ENCODE data around the gene TLCD1. TPM values are rescaled to one million over a fixed set of nuclear protein-coding genes. Genes with fewer than 3 reads are reported as not detected.

The TLCD1 gene
- total and polyA plus RNA-seq, 2 of the 8 experiments (the other 6 are each of a cell fraction or from before 2014, with no cell fraction given): 40.7 to 128 TPM

GRCh38 chr17:28744104-28744971 is 18.3 kb upstream of the TLCD1 start (continued):
- TF ChIP-seq TAF1 (IDR thresholded peaks at IDR 0.05; ENCODE audit: low read depth, low read length) (peak; percentile 66), SP2 (IDR thresholded peaks at IDR 0.05; ENCODE audit: low read length) (no peak), POLR2A (IDR thresholded peaks at IDR 0.05; ENCODE audit: control extremely low read depth in 1 of 2, low read depth in 2 of 2, low read length in 2 of 2) (0 out of 3 replicates have a peak, but pooled peaks of 1 of the 2 experiments have one; percentile 93), SUZ12 (IDR thresholded peaks at IDR 0.05; ENCODE audit: low read length) (no peak), FOSL1 (IDR thresholded peaks at IDR 0.05; ENCODE audit: insufficient read depth, low read depth, low read length) (no peak), CHD2 (IDR thresholded peaks at IDR 0.05; ENCODE audit: low read length) (peak; percentile 38; the same call in 1 of the 2 replicates), SIRT6 (IDR thresholded peaks at IDR 0.05; ENCODE audit: low read length) (no peak), ASH2L (IDR thresholded peaks at IDR 0.05; ENCODE audit: low read length) (no peak), ZNF274 (IDR thresholded peaks at IDR 0.05; ENCODE audit: borderline replicate concordance, extremely low read depth, low read length) (no peak), GABPA (IDR thresholded peaks at IDR 0.05; ENCODE audit: borderline replicate concordance, insufficient read depth, low read length) (no peak), BRCA1 (IDR thresholded peaks at IDR 0.05; ENCODE audit: low read depth, low read length) (0 out of 2 replicates have a peak, but pooled peaks have one; percentile 12), EZH2 (IDR thresholded peaks at IDR 0.05; ENCODE audit: low read depth, low read length, severe bottlenecking) (no peak), TBP (IDR thresholded peaks at IDR 0.05; ENCODE audit: low read depth, low read length) (peak; percentile 67)
